IPS-18a (cell line): ENCODE measurements around the gene GNL2.

ENCODE experiments used
- H3K27ac ChIP-seq: one replicate; pipeline ENCODE4 v1.5.1; 2013; ENCODE audit warnings: low read length
- H3K27me3 ChIP-seq: one replicate; pipeline ENCODE4 v1.6.1; 2013; ENCODE audit warnings: mild to moderate bottlenecking, low read length; ENCODE audit not compliant: control insufficient read depth, insufficient read depth
- H3K36me3 ChIP-seq: one replicate; pipeline ENCODE4 v1.6.1; 2013; ENCODE audit warnings: low read depth, low read length; ENCODE audit not compliant: control insufficient read depth
- H3K4me1 ChIP-seq: one replicate; pipeline ENCODE4 v1.6.1; 2013; ENCODE audit warnings: low read depth, low read length; ENCODE audit not compliant: control insufficient read depth
- H3K4me3 ChIP-seq: one replicate; pipeline ENCODE4 v1.5.1; 2013; ENCODE audit warnings: low read length
- H3K9ac ChIP-seq: one replicate; pipeline ENCODE4 v1.6.1; 2013; ENCODE audit warnings: mild to moderate bottlenecking, low read length, moderate library complexity
- H3K9me3 ChIP-seq: one replicate; pipeline ENCODE4 v1.6.1; 2013; ENCODE audit warnings: low read depth, low read length; ENCODE audit not compliant: control insufficient read depth

Gene GNL2

DNA sequence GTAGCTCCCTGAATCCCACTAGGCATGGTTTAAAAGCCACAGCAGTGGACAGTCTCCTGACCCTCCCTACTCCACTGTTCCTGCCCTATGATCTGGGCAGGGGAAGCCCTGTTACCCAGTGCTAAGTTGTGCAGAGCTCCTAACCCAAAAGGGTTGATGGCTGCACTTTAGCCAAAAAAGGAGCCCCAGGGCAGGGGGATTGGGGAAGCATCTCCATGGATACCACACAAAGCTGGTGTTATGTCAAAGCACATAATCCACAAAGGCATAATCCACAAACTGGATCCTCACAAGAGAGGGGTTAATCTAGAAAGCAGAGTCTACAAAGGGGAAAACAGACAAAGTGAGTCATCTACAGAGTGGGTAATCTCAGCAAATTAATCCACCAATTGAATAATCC, 33.3 kb upstream of the GNL2 start:
- Histone ChIP-seq H3K27ac (no peak overlapping the region), H3K4me1 (peaks cover 5% of the 10 kb centered on the region), H3K36me3 (no peaks in the 10 kb centered on the region), H3K4me3 (no peak overlapping the region), H3K27me3 (peaks cover 81% of the 10 kb centered on the region), H3K9ac (no peak overlapping the region), H3K9me3 (no peaks in the 10 kb centered on the region)

DNA sequence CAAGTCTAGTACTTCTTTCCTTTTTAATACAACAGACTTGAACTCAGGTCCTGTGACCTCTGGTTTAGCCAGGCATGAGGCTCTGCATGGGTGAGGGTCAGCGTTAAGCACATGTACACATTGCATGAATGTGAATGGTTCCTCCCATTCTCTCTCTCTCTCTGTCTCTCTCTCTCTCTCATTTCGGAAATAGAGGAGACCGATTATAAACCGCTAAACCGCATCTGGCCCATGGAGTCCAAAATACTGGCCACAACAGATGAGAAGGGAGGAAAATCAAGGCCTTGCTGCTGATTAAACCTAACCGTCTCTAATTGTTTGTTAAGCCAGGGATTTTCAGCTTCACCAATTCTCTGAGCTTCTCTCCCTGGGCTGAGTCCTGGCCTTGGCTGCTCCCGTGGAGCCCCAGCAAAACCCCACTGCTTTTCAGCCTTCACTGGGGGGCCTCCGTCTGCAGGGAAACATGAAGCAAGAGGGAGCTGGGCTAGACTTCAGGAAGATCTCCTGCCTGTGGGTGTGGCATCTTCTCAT, 32.4 kb upstream of the GNL2 start:
- no peaks in the 10 kb centered on the region for H3K9me3 ChIP-seq
- H3K27me3 ChIP-seq: peaks cover 73% of the 10 kb centered on the region
- no peaks in the 10 kb centered on the region for H3K36me3 ChIP-seq
- H3K27ac ChIP-seq: no peak overlapping the region
- H3K4me3 ChIP-seq: no peak overlapping the region
- no peak overlapping the region for H3K9ac ChIP-seq
- H3K4me1 ChIP-seq: peaks cover 5% of the 10 kb centered on the region

DNA sequence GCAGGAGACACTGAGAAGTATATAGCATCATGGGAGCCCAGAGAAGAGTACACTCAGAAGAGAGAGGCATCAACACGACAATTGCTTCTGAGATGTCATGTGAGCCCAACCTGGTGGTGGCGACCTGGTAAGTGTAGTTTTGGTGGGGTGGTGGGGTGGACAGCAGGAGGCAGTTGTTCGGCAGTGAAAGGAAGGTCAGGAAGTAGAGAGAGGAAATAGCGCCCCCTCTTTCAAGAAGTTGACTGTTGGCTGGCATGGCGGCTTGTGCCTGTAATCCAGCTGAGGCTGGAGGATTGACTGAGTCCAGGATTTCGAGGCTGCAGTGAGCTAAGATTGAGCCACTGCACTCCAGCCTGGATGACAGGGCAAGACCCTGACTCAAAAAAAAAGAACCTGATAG, 26.4 kb upstream of the GNL2 start:
- no peaks in the 10 kb centered on the region for H3K4me1 ChIP-seq
- H3K27me3 ChIP-seq: peaks cover 36% of the 10 kb centered on the region
- H3K9ac ChIP-seq: no peak overlapping the region
- no peak overlapping the region for H3K4me3 ChIP-seq
- no peaks in the 10 kb centered on the region for H3K36me3 ChIP-seq
- no peaks in the 10 kb centered on the region for H3K9me3 ChIP-seq
- H3K27ac ChIP-seq: no peak overlapping the region

DNA sequence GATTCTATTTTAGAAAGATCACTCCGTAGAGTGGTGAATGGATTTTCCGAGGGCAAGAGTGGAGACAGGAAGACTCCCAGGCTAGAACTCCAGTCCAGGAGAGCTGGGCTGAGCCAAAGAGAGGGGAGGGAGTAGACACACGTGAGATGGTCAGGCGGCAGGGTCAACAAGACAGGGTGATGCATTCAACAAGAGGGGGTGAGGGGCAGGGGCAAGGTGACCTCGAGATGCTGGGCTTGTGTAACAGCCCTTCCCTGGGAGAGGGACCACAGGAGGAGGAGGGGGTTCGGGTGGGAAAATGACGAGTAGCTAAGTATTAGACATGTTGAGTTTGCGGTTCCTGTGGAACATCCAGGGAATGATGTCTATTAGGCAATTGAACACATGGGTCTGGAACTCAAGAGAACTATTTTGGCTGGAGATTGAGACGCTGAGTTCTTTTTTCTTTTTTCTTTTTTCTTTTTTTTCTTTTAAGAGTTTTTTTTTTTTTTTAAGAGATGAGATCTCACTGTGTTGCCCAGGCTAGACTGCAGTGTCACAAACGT, 25.7 kb upstream of the GNL2 start:
- Histone ChIP-seq H3K27me3 (peaks cover 36% of the 10 kb centered on the region), H3K4me3 (no peak overlapping the region), H3K9ac (no peak overlapping the region), H3K36me3 (no peaks in the 10 kb centered on the region), H3K9me3 (no peaks in the 10 kb centered on the region), H3K4me1 (no peaks in the 10 kb centered on the region), H3K27ac (no peak overlapping the region)

DNA sequence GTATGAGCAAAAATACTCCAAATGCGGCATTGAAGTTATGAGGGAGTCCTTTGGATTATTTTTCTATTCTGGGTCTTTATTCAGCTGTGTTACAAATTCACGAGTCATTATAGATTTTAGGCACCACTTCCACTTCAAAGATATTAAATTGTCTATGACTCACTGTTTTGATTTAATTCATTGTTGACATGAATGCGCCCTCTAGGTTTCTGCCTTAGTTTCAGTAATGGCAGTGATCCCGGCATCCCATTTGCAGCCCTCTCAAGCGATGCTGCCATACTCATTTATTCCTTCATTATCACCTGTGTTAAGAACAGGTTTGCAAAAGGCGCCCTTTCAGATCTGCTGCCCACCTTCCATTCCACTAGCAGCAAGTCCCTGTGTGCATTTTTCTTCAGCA, 25.0 kb upstream of the GNL2 start:
- H3K9ac ChIP-seq: no peak overlapping the region
- no peak overlapping the region for H3K27ac ChIP-seq
- no peak overlapping the region for H3K4me3 ChIP-seq
- no peaks in the 10 kb centered on the region for H3K36me3 ChIP-seq
- H3K27me3 ChIP-seq: peaks cover 36% of the 10 kb centered on the region
- no peaks in the 10 kb centered on the region for H3K4me1 ChIP-seq
- H3K9me3 ChIP-seq: no peaks in the 10 kb centered on the region

DNA sequence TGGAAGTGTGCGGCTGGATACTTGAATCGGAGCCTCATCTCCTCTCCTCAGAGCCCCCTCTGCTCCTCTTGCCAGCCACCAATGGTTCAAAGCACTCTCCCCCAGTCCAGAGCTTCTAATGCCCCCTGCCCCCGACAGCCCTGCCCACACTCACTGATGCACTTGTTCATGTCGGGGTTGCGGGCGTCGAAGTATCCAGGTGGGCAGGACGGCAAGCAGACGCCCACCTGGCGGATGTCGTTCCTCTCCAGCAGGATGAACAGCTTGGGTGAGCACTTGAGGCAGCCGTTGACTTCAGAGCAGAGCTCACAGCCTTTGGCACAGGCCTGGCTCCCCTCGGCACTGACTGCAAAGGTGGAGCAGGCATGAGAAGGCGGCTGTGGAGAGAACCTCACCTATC, 20.6 kb upstream of the GNL2 start:
- Histone ChIP-seq H3K4me3 (no peak overlapping the region), H3K27me3 (peaks cover 18% of the 10 kb centered on the region), H3K36me3 (no peaks in the 10 kb centered on the region), H3K9me3 (no peaks in the 10 kb centered on the region), H3K9ac (no peak overlapping the region), H3K4me1 (no peaks in the 10 kb centered on the region), H3K27ac (no peak overlapping the region)

DNA sequence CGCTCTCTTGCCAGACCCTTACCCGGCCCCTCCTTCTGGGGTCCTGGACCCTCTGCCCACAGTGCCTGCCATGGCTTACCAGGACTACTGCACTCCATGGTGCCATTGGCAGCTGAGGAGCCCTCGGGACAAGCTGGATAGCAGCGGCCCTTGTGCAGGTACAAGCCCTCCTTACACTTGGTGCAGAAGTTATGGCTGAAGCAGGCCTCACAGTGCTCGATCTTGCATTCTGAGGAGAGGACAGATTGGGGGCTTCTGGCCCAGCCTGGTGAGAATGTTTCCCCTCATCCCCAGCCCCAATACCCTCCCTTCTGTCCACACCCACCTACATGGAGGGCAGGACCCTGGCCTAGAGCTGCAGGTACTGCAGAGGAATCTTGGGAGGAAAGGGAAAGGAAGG, 18.4 kb upstream of the GNL2 start:
- Histone ChIP-seq H3K9me3 (no peaks in the 10 kb centered on the region), H3K36me3 (no peaks in the 10 kb centered on the region), H3K27me3 (peaks cover 19% of the 10 kb centered on the region), H3K27ac (no peak overlapping the region), H3K4me1 (no peaks in the 10 kb centered on the region), H3K9ac (no peak overlapping the region), H3K4me3 (no peak overlapping the region)

DNA sequence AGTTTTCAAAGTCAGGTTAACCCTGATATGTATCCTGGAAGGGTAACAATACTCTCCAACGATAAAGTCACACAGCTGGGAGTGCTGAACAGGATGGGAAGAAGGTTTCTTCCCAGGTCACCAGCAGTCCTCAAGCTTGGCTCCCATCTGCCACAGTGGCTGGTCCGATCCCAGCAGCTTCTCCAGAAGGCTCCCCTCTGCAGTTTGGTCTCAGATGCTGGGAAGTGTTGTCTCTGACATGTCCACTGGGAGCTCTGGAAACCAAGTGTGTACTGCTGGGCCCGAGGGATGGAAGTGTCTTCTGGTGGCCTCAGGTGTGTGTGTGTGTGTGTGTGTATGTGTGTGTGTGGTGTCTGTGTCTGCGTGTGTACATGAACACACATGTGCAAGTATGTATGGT, 16.4 kb upstream of the GNL2 start:
- Histone ChIP-seq H3K9ac (no peak overlapping the region), H3K9me3 (no peaks in the 10 kb centered on the region), H3K27me3 (peaks cover 38% of the 10 kb centered on the region), H3K4me3 (no peak overlapping the region), H3K4me1 (no peaks in the 10 kb centered on the region), H3K36me3 (no peaks in the 10 kb centered on the region), H3K27ac (no peak overlapping the region)

DNA sequence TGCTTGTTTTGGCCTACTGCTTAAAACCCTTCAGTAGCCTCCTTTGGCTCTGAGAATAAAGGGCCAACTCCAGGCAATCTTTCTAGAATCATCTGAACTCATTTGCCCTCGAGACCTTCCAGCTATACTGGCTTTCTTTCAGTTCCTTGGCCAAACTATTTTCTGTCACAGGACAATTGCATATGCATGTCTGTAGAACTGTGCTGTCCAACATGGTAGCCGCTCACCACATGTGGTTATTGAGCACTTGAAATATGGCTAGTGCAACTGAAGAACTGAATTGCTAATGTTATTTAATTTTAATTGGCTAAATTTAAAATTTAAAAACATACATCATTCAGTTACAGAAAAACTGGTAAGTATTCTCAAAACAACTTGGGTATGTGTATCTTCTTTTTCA, 14.3 kb upstream of the GNL2 start:
- Histone ChIP-seq H3K4me3 (no peak overlapping the region), H3K9me3 (no peaks in the 10 kb centered on the region), H3K27me3 (peaks cover 29% of the 10 kb centered on the region), H3K4me1 (no peaks in the 10 kb centered on the region), H3K27ac (no peak overlapping the region), H3K9ac (no peak overlapping the region), H3K36me3 (no peaks in the 10 kb centered on the region)

DNA sequence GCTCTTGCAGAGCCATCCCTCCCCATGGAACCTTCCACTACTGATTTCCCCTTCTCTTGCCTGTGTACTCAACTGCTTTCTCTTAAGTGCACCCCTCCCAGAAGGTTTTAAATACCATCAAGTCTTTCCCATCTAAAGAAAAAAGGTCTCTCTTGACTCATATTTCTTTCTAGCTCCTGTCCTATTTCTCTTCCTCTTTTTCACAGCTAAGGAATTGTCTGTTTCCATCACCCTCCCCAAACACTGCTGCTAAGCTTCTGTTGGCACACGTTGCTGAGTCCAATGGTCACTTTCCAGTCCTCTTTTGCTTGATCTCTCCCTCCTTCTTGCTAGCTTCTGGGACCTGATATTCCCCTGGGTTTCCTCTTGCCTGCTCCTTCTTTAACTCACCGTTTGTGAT, 13.3 kb upstream of the GNL2 start:
- Histone ChIP-seq H3K27ac (no peak overlapping the region), H3K36me3 (no peaks in the 10 kb centered on the region), H3K27me3 (peaks cover 25% of the 10 kb centered on the region), H3K4me1 (no peaks in the 10 kb centered on the region), H3K4me3 (no peak overlapping the region), H3K9ac (no peak overlapping the region), H3K9me3 (no peaks in the 10 kb centered on the region)

DNA sequence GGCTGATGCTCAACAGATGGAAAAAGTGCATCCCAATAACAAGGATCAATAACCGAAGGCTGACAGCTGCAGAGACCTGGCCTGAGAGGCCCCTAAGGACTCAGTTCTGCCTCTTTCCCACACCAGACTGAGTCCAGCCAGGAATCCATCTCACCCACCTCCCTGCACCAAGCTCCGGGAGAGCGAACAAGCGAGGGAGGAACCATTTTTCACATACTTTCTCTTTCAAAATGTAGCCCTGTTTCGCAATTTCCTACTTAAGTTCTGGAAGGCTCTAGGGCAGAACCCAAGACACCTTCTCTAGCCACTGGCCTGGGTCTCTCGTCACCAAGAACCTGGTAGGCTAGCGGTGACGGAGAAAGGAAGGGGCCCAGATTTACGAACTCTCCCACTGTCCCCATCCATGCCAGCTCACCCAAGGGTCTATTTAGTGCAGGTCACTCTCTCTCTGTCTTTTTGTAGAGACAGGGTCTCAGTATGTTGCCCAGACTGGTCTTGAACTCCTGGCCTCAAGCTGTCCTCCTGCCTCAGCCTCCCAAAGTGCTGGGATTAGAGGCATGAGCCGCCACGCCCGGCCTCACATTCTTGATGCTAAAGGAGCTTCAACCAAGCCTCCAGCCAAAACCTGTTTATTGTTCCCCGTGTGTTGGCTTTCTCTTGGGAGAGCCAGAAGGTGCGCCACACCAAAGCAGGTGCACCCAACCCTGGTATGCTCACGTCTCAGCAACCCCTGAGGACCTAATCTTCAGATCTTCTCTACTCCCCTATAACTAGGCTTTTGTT, 10.9 kb upstream of the GNL2 start:
- peaks cover 25% of the 10 kb centered on the region for H3K27me3 ChIP-seq
- H3K4me1 ChIP-seq: no peaks in the 10 kb centered on the region
- H3K9me3 ChIP-seq: no peaks in the 10 kb centered on the region
- no peak overlapping the region for H3K9ac ChIP-seq
- no peak overlapping the region for H3K27ac ChIP-seq
- no peak overlapping the region for H3K4me3 ChIP-seq
- no peaks in the 10 kb centered on the region for H3K36me3 ChIP-seq
